Measurements from ENCODE around the gene C4orf54.

The C4orf54 gene

DNA sequence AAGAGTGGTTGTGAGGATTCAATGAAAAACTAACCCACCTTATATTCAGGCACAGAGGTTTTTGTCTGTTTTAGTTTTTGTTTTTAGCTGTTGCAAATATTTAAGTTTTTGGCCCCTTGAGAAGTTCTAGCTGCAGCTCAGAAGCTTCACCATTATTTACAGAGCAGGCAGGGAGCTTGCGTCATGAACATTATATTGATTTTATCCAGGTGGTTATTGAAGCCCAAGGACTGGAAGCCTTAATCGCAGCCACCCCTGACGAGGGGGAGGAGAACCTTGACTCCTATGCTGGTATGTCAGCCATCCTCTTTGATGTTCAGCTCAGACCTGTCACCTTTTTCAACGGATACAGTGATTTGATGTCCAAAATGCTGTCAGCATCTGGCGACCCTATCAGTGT is 44.9 kb downstream of the C4orf54 start:
- H3K4me1 ChIP-seq (ENCODE audit: control insufficient read depth, insufficient read depth, low read depth, low read length), result no peaks in the 10 kb centered on the region
- H2BK12ac ChIP-seq (ENCODE audit: low read length in 2 of 2), result no peak overlapping the region
- no peak for DNase-seq
- H3K27me3 ChIP-seq (ENCODE audit: control insufficient read depth in 1 of 2, insufficient read depth in 1 of 2, low read length in 2 of 2), result peaks cover 0 to 4% of the 10 kb centered on the region in 2 experiments
- H3K14ac ChIP-seq (ENCODE audit: low read length in 2 of 2), result no peak overlapping the region
- no peak overlapping the region for H3K9ac ChIP-seq (ENCODE audit: low read length)
- H3K79me1 ChIP-seq (replicated peaks; ENCODE audit: low read length, poor library complexity, severe bottlenecking), result no peaks in the 10 kb centered on the region
- H4K8ac ChIP-seq (ENCODE audit: low read length), result no peak overlapping the region
- no peak overlapping the region for H2AFZ ChIP-seq (ENCODE audit: low read depth, low read length)
- no peaks in the 10 kb centered on the region for H3K9me3 ChIP-seq (ENCODE audit: control insufficient read depth, low read length)
- no peak overlapping the region for H2BK15ac ChIP-seq (ENCODE audit: low read depth, poor library complexity, severe bottlenecking)
- no peak overlapping the region for H3K18ac ChIP-seq (ENCODE audit: low read depth in 1 of 2, low read length in 2 of 2)
- no peak overlapping the region for H2AK5ac ChIP-seq (ENCODE audit: low read length, severe bottlenecking)
- WGBS, result 89% methylated on average over 5 of the region's 5 CpGs
- H2BK120ac ChIP-seq (ENCODE audit: low read depth, low read length), result no peak overlapping the region
- no peak overlapping the region for H4K91ac ChIP-seq (ENCODE audit: low read length)
- no peak overlapping the region for H3K4ac ChIP-seq (ENCODE audit: low read depth in 1 of 2, low read length in 2 of 2)
- H3K4me3 ChIP-seq (ENCODE audit: insufficient read depth in 1 of 2, low read depth in 1 of 2, low read length in 2 of 2), result no peak overlapping the region
- no peak overlapping the region for H3K27ac ChIP-seq (ENCODE audit: low read length, poor library complexity, severe bottlenecking)
- H3K36me3 ChIP-seq (ENCODE audit: control insufficient read depth in 1 of 2, insufficient read depth in 2 of 2, low read depth in 1 of 2, low read length in 2 of 2), result no peaks in the 10 kb centered on the region
- no peak overlapping the region for H3K23ac ChIP-seq (ENCODE audit: low read length in 2 of 2)
- H2BK5ac ChIP-seq (ENCODE audit: low read depth, low read length, poor library complexity, severe bottlenecking), result no peak overlapping the region
- no peak overlapping the region for H3K4me2 ChIP-seq (ENCODE audit: low read length, poor library complexity, severe bottlenecking)

DNA sequence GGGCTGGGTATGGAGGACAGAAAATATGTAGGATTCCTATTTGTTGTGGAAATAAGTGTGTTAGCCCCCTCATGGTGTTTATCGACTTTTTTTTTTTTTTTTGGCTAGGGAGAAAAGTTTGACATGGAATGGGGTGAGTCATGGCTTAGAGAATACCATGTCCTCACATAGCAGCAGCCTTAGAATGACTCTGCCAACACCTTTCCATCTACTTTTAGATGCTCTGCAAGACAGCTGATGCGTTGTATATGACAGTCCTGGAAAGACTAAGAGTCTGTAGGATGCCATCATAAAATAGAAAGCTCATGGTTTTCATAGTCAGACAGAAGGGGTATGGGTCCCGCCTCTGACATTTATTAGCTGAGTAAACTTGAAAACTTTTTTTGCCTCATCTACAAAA is 45.3 kb downstream of the C4orf54 start:
- Histone ChIP-seq H3K27me3 (ENCODE audit: control insufficient read depth in 1 of 2, insufficient read depth in 1 of 2, low read length in 2 of 2) (peaks cover 0 to 4% of the 10 kb centered on the region in 2 experiments), H2AK5ac (ENCODE audit: low read length, severe bottlenecking) (no peak overlapping the region), H3K9me3 (ENCODE audit: control insufficient read depth, low read length) (no peaks in the 10 kb centered on the region), H3K27ac (ENCODE audit: low read length, poor library complexity, severe bottlenecking) (no peak overlapping the region), H3K23ac (ENCODE audit: low read length in 2 of 2) (no peak overlapping the region), H3K4me3 (ENCODE audit: insufficient read depth in 1 of 2, low read depth in 1 of 2, low read length in 2 of 2) (no peak overlapping the region), H2BK15ac (ENCODE audit: low read depth, poor library complexity, severe bottlenecking) (no peak overlapping the region), H2AFZ (ENCODE audit: low read depth, low read length) (no peak overlapping the region), H3K4me1 (ENCODE audit: control insufficient read depth, insufficient read depth, low read depth, low read length) (no peaks in the 10 kb centered on the region), H3K14ac (ENCODE audit: low read length in 2 of 2) (no peak overlapping the region), H2BK5ac (ENCODE audit: low read depth, low read length, poor library complexity, severe bottlenecking) (no peak overlapping the region), H4K91ac (ENCODE audit: low read length) (no peak overlapping the region), H3K18ac (ENCODE audit: low read depth in 1 of 2, low read length in 2 of 2) (no peak overlapping the region), H3K79me1 (replicated peaks; ENCODE audit: low read length, poor library complexity, severe bottlenecking) (no peaks in the 10 kb centered on the region), H4K8ac (ENCODE audit: low read length) (no peak overlapping the region), H3K36me3 (ENCODE audit: control insufficient read depth in 1 of 2, insufficient read depth in 2 of 2, low read depth in 1 of 2, low read length in 2 of 2) (no peaks in the 10 kb centered on the region), H3K4ac (ENCODE audit: low read depth in 1 of 2, low read length in 2 of 2) (no peak overlapping the region), H3K4me2 (ENCODE audit: low read length, poor library complexity, severe bottlenecking) (no peak overlapping the region), H2BK12ac (ENCODE audit: low read length in 2 of 2) (no peak overlapping the region), H3K9ac (ENCODE audit: low read length) (no peak overlapping the region), H2BK120ac (ENCODE audit: low read depth, low read length) (no peak overlapping the region)
- DNase-seq, result no peak
- WGBS, result 88% methylated on average over 1 of the region's 3 CpGs

DNA sequence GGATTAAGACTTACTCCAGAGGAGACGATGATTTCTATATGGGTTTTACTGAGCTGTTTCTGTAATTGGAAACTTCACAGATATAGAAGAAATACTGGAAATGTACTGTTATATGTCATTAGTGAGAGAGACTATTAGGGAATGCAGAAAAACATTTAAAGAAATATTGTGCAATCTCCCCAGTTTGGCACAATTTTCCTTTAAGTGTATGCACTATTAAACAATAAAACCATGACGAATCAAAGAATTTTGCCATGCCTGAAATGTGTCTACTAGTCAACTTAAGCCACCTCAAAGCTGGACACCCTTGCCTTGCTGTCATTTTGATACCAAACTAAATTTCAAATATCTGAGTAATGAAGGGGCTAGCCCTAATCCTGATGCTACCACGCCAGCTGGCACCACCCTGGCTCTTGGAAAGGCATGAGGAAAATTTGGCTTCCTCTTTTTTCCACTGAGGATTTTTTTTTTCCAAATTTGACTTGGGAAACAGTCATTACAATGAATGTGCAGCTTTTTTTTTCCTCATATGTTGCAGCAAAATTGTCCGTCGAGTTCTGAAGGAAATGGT is 46.9 kb downstream of the C4orf54 start:
- Histone ChIP-seq H2BK5ac (ENCODE audit: low read depth, low read length, poor library complexity, severe bottlenecking) (no peak overlapping the region), H3K27me3 (ENCODE audit: control insufficient read depth in 1 of 2, insufficient read depth in 1 of 2, low read length in 2 of 2) (peaks cover 0 to 7% of the 10 kb centered on the region in 2 experiments), H3K4me2 (ENCODE audit: low read length, poor library complexity, severe bottlenecking) (no peak overlapping the region), H3K4me3 (ENCODE audit: insufficient read depth in 1 of 2, low read depth in 1 of 2, low read length in 2 of 2) (no peak overlapping the region), H3K4ac (ENCODE audit: low read depth in 1 of 2, low read length in 2 of 2) (no peak overlapping the region), H2BK12ac (ENCODE audit: low read length in 2 of 2) (no peak overlapping the region), H3K27ac (ENCODE audit: low read length, poor library complexity, severe bottlenecking) (no peak overlapping the region), H2BK15ac (ENCODE audit: low read depth, poor library complexity, severe bottlenecking) (no peak overlapping the region), H3K4me1 (ENCODE audit: control insufficient read depth, insufficient read depth, low read depth, low read length) (no peaks in the 10 kb centered on the region), H3K36me3 (ENCODE audit: control insufficient read depth in 1 of 2, insufficient read depth in 2 of 2, low read depth in 1 of 2, low read length in 2 of 2) (no peaks in the 10 kb centered on the region), H3K14ac (ENCODE audit: low read length in 2 of 2) (no peak overlapping the region), H4K91ac (ENCODE audit: low read length) (no peak overlapping the region), H3K79me1 (replicated peaks; ENCODE audit: low read length, poor library complexity, severe bottlenecking) (no peaks in the 10 kb centered on the region), H3K23ac (ENCODE audit: low read length in 2 of 2) (no peak overlapping the region), H3K9me3 (ENCODE audit: control insufficient read depth, low read length) (no peaks in the 10 kb centered on the region), H3K18ac (ENCODE audit: low read depth in 1 of 2, low read length in 2 of 2) (no peak overlapping the region), H4K8ac (ENCODE audit: low read length) (no peak overlapping the region), H2AK5ac (ENCODE audit: low read length, severe bottlenecking) (no peak overlapping the region), H2BK120ac (ENCODE audit: low read depth, low read length) (no peak overlapping the region), H2AFZ (ENCODE audit: low read depth, low read length) (no peak overlapping the region), H3K9ac (ENCODE audit: low read length) (no peak overlapping the region)
- WGBS, result 93% methylated on average over 5 of the region's 5 CpGs
- no peak for DNase-seq

DNA sequence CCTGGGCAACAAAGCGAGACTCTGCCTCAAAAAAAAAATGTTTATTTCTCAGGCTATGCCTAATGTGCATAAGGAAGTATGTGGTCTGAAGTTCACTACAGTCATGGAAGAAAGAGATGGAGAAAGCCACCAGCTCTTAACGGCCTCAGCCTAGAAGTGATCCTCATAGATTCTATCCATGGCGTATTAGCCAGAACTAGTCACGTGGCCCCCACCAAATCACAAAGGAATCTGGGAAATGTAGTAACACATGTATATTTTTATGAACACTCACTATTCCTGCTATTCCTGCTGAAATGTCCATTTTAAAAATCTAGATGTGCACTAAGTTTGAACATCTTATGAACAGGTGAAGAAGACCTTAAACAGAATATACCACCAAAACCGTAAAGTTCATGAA is 49.2 kb downstream of the C4orf54 start:
- Histone ChIP-seq H2BK5ac (ENCODE audit: low read depth, low read length, poor library complexity, severe bottlenecking) (no peak overlapping the region), H3K4me2 (ENCODE audit: low read length, poor library complexity, severe bottlenecking) (no peak overlapping the region), H2BK12ac (ENCODE audit: low read length in 2 of 2) (no peak overlapping the region), H3K27ac (ENCODE audit: low read length, poor library complexity, severe bottlenecking) (no peak overlapping the region), H2AK5ac (ENCODE audit: low read length, severe bottlenecking) (no peak overlapping the region), H2AFZ (ENCODE audit: low read depth, low read length) (no peak overlapping the region), H4K91ac (ENCODE audit: low read length) (no peak overlapping the region), H2BK120ac (ENCODE audit: low read depth, low read length) (no peak overlapping the region), H3K18ac (ENCODE audit: low read depth in 1 of 2, low read length in 2 of 2) (no peak overlapping the region), H3K14ac (ENCODE audit: low read length in 2 of 2) (no peak overlapping the region), H3K4ac (ENCODE audit: low read depth in 1 of 2, low read length in 2 of 2) (no peak overlapping the region), H3K4me3 (ENCODE audit: insufficient read depth in 1 of 2, low read depth in 1 of 2, low read length in 2 of 2) (no peak overlapping the region), H3K36me3 (ENCODE audit: control insufficient read depth in 1 of 2, insufficient read depth in 2 of 2, low read depth in 1 of 2, low read length in 2 of 2) (no peaks in the 10 kb centered on the region), H3K79me1 (replicated peaks; ENCODE audit: low read length, poor library complexity, severe bottlenecking) (no peaks in the 10 kb centered on the region), H3K9ac (ENCODE audit: low read length) (no peak overlapping the region), H3K9me3 (ENCODE audit: control insufficient read depth, low read length) (no peaks in the 10 kb centered on the region), H4K8ac (ENCODE audit: low read length) (no peak overlapping the region), H3K23ac (ENCODE audit: low read length in 2 of 2) (no peak overlapping the region), H3K27me3 (ENCODE audit: control insufficient read depth in 1 of 2, insufficient read depth in 1 of 2, low read length in 2 of 2) (peaks cover 0 to 7% of the 10 kb centered on the region in 2 experiments), H2BK15ac (ENCODE audit: low read depth, poor library complexity, severe bottlenecking) (no peak overlapping the region), H3K4me1 (ENCODE audit: control insufficient read depth, insufficient read depth, low read depth, low read length) (no peaks in the 10 kb centered on the region)
- WGBS, result 93% methylated on average over 5 of the region's 5 CpGs
- no peak for DNase-seq
